GM12878 (cell line): ENCODE measurements around the gene MORN2. TPM values are rescaled to one million over a fixed set of nuclear protein-coding genes. Genes with fewer than 3 reads are reported as not detected.

Experiments used
- ATF7 ChIP-seq: fragments of 450-650 bp; IDR thresholded peaks from 2 replicates; pipeline ENCODE4 v1.6.1; 2016; ENCODE audit warnings: low read depth, mild to moderate bottlenecking
- CREB1 ChIP-seq: IDR thresholded peaks from 2 replicates; pipeline ENCODE4 v1.6.1; 2012; ENCODE audit warnings: low read depth, mild to moderate bottlenecking, inconsistent platforms
- CREM ChIP-seq: IDR thresholded peaks from 2 replicates; pipeline ENCODE4 v1.6.1; 2014; ENCODE audit warnings: antibody characterized with exemption, low read depth
- IRF4 ChIP-seq: IDR thresholded peaks from 2 replicates; pipeline ENCODE4 v1.6.1; 2011; ENCODE audit warnings: low read depth, low read length
- RUNX3 ChIP-seq: IDR thresholded peaks from 2 replicates; pipeline ENCODE4 v1.6.1; 2012; ENCODE audit warnings: low read length, inconsistent platforms
- polyA plus RNA-seq, 11 experiments: library from polyadenylated mRNA; depleted of rRNA in 4 of 11; unstranded in 6 of 11; stranded (reverse) in 5 of 11; fragments of >200 nt; fragmentation: Nextera tagmentation in 4 of 11; fragmentation: Illumina TruSeq in 1 of 11; extraction: Ambion mirVana in 4 of 11; extraction: Trizol in 1 of 11; gene quantifications; 1 replicate in 1 of 11; 2 replicates in 10 of 11; pipeline versions ENCODE4 v1.2.1 to v1.2.3, GENCODE V29; 2011 to 2016; ENCODE audit warnings: inconsistent platforms in 2 of 11, missing spikeins in 2 of 11, low read depth in 1 of 11
- total RNA-seq, 4 experiments: library from RNA; depleted of rRNA in 3 of 4; stranded (reverse); fragments of >200 nt in 3 of 4; fragmentation: Illumina TruSeq in 1 of 4; extraction: Trizol in 1 of 4; gene quantifications; 2 replicates each; pipeline versions ENCODE4 v1.2.1 to v1.2.3, GENCODE V29; 2013 to 2021
- TF ChIP-seq, protein P1 (sequence below): fragments of 450-650 bp; IDR thresholded peaks from 2 replicates; pipeline ENCODE4 v1.6.1; 2016; ENCODE audit warnings: mild to moderate bottlenecking
- TF ChIP-seq, protein P2 (sequence below): fragments of 450-650 bp; IDR thresholded peaks from 2 replicates; pipeline ENCODE4 v1.6.1; 2018; ENCODE audit warnings: borderline replicate concordance, mild to moderate bottlenecking; ENCODE audit not compliant: partially characterized antibody
- TF ChIP-seq, protein P3 (sequence below): IDR thresholded peaks from 2 replicates; pipeline ENCODE4 v1.6.1; 2012; ENCODE audit warnings: low read depth, low read length, improper control_type of control experiment

Gene MORN2
- total and polyA plus RNA-seq, 10 of the 15 experiments (the other 5 are each of a cell fraction or from before 2014, with no cell fraction given), result 2.3 to 26.9 (median 8.0) TPM

DNA sequence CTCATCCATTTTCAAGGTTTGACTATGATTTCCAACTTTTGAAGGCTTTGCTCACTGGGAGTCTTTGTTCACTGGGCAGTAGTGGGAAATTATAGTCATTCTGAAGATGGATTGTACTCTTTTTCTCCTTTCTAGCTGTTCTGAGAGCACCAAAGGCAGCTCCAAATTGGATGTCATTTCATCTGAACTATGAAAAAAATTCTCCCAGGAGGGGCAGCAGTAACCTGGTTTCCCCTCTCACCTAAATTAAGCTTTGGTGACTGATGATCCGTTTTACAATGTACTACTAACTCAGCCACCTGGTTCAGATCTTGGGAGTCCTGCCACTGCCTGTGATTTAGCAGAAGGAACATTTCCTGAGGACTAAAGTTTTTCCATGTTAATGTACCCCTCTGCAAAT is 31.5 kb downstream of the MORN2 start (continued):
- TF ChIP-seq, protein P1, sequence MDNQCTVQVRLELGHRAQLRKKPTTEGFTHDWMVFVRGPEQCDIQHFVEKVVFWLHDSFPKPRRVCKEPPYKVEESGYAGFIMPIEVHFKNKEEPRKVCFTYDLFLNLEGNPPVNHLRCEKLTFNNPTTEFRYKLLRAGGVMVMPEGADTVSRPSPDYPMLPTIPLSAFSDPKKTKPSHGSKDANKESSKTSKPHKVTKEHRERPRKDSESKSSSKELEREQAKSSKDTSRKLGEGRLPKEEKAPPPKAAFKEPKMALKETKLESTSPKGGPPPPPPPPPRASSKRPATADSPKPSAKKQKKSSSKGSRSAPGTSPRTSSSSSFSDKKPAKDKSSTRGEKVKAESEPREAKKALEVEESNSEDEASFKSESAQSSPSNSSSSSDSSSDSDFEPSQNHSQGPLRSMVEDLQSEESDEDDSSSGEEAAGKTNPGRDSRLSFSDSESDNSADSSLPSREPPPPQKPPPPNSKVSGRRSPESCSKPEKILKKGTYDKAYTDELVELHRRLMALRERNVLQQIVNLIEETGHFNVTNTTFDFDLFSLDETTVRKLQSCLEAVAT, result no peak
- TF ChIP-seq CREB1 (no peak), RUNX3 (no peak), ATF7 (no peak), CREM (no peak), IRF4 (no peak)
- TF ChIP-seq, protein P2, sequence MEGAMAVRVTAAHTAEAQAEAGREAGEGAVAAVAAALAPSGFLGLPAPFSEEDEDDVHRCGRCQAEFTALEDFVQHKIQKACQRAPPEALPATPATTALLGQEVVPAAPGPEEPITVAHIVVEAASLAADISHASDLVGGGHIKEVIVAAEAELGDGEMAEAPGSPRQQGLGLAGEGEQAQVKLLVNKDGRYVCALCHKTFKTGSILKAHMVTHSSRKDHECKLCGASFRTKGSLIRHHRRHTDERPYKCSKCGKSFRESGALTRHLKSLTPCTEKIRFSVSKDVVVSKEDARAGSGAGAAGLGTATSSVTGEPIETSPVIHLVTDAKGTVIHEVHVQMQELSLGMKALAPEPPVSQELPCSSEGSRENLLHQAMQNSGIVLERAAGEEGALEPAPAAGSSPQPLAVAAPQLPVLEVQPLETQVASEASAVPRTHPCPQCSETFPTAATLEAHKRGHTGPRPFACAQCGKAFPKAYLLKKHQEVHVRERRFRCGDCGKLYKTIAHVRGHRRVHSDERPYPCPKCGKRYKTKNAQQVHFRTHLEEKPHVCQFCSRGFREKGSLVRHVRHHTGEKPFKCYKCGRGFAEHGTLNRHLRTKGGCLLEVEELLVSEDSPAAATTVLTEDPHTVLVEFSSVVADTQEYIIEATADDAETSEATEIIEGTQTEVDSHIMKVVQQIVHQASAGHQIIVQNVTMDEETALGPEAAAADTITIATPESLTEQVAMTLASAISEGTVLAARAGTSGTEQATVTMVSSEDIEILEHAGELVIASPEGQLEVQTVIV, result no peak
- TF ChIP-seq, protein P3, sequence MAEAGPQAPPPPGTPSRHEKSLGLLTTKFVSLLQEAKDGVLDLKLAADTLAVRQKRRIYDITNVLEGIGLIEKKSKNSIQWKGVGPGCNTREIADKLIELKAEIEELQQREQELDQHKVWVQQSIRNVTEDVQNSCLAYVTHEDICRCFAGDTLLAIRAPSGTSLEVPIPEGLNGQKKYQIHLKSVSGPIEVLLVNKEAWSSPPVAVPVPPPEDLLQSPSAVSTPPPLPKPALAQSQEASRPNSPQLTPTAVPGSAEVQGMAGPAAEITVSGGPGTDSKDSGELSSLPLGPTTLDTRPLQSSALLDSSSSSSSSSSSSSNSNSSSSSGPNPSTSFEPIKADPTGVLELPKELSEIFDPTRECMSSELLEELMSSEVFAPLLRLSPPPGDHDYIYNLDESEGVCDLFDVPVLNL, result no peak
